Smooth muscle cell of bladder (primary cell): ENCODE results near the gene TM7SF2. TPM values are rescaled to one million over a fixed set of nuclear protein-coding genes. Genes with fewer than 3 reads are reported as not detected.

Experiments used
- total RNA-seq: library from RNA; depleted of rRNA; stranded (reverse); fragments of >200 nt; gene quantifications from 2 replicates; pipeline ENCODE4 v1.2.3, GENCODE V29; 2014

Gene TM7SF2
- total RNA-seq: 22.8 and 28.9 TPM in 2 replicates

DNA sequence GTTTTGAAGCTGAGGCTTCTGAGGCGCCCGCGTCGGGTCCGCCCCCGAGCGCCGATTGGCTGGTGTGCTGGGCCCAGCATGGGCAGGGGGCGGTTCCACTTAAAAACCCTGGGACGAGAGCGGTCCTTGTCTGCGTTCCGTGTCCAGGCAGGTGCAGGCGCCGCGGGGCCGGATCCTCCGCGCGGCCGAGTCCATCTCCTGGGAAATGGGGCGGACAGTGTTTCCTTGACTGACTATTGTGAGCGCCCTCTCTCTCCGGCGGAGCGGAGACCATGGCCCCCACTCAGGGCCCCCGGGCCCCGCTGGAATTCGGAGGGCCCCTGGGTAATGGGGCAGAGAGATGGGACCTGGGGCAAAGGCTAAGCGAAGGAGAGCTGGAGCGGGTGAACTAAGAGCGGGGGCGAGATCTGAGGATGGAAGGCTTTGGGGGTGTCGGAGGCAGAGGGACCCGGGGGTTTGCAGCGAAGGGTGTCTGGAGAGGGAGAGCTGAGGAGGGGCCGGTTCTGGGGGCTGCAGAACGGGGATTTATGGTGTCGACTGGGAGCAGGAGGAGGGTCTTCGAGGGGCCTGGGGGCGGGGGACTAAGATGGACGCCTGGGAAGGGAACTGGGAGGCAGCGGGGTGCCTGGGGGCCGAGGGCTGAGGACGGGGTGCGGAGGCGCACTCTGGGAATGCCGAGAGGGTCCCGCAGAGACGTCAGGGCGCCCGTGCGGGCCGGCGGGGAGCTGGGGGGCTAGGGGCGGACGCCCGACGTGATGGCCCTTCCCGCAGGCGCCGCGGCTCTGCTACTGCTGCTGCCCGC is at the start of gene TM7SF2:
Gene TM7SF2 (plus strand): TSS at position 129 of the 802 bp plus-strand sequence. CDS start 144 bp downstream, at position 273.

DNA sequence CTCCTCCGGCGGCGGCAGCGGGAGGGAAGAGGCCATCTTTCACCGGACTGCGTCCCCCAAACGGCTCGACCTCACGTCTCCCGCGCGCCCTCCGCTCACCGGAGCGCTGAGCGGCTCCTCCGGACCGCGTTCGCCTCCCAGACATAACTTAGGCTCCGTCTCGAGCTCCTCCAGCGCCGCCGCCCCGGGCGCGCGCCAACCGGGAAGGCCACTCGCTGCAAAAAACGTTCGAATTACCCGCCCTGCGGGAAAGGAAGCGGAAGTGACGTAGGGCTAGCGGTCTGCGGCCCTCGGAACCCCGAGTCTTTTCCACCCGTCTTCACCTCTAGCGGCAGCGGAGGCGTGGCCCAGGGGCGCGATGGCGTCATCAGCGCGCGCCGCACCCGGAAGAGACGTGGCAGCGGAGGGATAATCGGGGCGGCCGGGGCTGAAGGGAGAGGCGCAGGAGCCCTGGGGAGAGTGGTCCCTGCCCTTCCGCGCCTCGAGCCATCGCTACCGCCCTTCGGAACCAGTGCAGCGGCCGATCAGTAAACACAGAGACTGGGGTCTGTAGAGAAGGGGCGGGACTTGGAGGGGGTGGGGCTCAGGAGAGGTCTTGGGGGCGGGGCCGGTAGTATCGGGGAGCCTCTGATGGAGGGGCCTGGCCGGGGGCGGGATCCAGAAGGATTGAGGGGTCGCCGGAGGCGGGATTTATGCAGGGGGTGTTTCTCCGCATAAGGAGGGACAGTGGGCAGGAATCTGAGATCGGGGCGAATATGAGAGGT is 27.7 kb upstream of the TM7SF2 start, which contains the start of the genes CDCA5 and ZFPL1:
Gene CDCA5 (minus strand): TSS at position 207 of the 764 bp plus-strand sequence. CDS start 62 bp downstream, at position 145.
Gene ZFPL1 (plus strand): TSS at position 389 of the 764 bp plus-strand sequence. CDS start 477 bp downstream, outside the sequence.

DNA sequence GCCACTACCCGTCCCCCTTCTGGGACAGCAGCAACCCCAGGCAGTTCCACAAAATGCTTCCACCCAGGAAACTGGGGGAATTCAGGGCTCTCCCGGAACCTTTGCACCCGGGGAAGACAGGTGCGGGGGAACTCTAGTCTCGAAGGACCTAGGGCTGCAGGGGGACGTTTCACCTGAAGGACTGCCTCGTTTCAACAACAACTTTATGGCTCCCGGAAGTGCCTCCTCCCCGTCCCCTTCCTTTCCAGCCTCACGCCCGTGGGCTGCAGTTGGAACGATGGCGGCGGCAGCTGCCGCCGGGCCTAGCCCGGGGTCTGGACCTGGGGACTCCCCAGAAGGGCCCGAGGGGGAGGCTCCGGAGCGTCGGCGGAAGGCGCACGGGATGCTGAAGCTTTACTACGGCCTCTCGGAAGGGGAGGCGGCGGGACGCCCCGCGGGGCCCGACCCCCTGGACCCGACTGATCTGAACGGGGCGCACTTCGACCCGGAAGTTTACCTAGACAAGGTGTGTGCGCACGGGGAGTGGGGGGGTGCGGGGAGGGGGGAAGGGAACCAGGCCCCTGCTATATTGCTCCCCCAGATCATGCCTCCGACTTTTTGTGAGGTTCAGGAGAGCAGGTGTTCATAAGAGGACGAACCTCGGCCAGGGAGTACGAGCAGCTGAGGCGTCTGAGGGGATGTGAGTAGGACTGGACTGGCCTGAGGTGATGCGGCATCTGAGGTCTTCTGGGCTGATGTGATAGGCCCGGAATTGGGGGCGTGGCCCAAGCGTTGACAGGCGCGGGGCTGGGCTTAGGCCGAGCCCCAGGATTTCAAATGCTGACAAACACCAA is 15.5 kb upstream of the TM7SF2 start, which contains the start of gene VPS51:
Gene VPS51 (plus strand): TSS at position 241 of the 833 bp plus-strand sequence. CDS start 37 bp downstream, at position 278.

DNA sequence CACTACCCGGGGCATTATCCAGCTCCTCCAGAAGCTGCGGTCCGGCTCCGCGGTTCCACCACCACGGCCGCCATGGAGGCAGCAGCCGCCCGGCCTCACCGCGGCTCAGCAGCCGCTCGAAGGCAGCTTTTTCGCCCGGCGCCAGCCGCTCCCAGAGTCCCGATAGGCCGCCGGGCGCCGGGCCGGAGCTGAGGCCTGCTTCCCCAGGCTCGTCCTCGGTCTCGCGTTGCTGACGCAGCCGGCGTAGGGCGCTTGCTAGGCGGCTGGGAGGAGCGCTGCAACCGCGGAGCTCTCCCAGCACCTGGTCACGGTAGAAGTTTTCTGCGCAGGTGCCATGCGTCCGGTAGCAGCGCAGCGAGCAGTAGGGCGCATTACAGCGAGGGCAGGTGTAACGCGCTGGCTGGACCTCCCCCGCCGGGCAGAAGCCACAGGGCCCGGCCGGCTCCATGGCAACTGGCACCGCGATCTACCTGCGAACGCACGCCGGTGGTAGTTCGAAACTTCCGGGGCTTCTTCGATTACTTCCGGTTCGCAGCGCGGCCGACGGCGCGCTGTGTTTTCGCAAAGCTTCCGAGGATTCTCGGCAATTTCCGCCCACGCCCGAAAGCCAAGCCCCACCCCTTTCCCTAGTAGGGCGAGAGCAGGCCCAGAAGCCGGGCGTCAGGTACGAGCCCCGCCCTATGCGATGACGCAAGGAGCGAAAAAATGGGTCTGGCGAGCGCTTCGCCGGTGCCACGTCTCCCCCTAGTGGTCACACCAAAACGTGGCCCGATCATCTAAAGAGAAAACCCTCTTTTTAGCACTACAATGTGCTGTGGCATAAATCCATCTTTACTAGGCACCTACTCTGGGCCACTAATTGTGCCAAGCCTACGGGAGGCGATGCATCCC is 5.8 kb downstream of the TM7SF2 start, which contains the start of gene ZNHIT2:
Gene ZNHIT2 (minus strand): TSS at position 496 of the 891 bp plus-strand sequence. CDS start 48 bp downstream, at position 448.

DNA sequence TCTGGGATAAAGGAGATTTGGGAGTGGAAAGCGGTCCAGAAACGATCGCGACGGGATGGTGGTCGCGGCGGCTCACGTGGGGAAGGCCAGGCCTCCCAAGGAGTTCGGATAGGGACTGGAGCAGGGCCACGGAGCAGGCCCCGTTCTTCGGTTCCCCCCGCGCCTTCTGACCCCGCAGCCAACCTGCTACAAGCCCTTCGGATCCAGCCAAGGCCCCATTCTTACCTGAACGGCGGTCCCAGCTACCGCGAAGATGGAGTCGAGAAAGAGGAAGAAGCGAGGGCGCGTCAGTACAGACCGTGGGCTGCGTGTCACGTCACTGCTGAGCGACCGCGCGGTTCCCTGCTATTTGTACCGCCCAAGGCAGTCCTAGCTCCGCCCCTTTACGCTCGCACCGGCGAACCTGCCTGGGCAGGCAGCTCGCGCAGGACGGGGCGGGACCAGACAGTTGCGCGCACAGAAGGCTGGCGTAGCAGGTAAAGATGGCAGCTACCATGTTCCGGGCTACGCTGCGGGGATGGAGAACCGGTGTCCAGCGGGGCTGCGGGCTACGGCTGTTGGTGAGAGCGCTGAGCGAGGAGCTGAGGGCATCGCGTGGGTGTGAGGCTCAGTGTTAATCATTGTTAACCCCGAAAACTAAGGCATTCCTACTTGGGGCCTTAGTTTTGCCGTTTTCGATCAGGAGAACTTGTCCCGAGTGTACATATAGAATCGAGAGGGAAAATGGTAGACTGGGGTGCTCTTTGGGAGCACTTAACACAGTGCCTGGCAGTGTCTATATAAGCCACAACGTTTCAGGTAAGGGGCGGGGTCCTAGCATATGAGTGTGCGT is 10.4 kb downstream of the TM7SF2 start, which contains the start of the genes FAU and MRPL49:
Gene FAU (minus strand): TSS at position 270 of the 832 bp plus-strand sequence. CDS start 321 bp downstream, outside the sequence.
Gene MRPL49 (plus strand): TSS at position 457 of the 832 bp plus-strand sequence. CDS start 26 bp downstream, at position 483.

DNA sequence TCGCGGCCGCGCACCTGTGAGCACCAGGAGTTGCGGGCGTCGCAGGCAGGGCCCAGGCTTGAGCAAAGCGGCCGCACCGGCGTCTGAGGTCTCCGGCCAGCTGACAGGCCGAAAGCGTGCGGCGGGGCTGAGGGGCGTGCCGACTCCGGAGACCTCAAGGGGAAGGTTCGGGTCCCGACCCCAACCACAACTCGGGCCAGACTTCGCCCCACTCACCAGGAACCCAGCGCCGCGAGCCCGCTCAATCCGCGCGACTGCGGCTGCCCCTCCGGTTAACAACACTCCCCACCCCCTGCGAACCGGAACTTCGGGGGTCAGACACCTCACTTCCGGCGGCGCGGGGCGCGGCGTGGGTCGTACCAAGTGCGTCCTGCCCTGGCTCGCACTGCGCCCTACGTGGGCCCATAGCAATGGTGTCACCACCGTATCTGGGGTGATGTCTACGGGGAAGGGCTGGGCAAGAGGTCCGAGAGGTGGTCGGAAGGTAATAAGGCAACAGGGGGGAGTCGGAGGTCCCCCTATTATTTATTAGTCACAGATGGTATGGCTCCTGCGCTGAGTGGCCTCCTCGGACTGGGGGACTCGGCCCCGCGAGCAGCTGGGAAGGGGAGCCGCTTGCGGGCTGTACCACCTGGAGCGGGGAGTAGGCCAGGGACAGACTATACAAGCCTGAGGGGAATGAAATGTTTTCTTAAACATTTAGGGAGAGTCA is 22.7 kb downstream of the TM7SF2 start, which contains the start of gene SYVN1:
Gene SYVN1 (minus strand): TSS at position 280 of the 712 bp plus-strand sequence. CDS start 918 bp downstream, outside the sequence.

Other genes with a start within 250 kb of the TM7SF2 start
- gene EHD1, start 233.3 kb upstream of the TM7SF2 start, total RNA-seq: 48.1 and 54.9 TPM in 2 replicates
- 6.5 and 8.0 TPM in 2 replicates for gene ATG2A, start 194.7 kb upstream of the TM7SF2 start, total RNA-seq
- gene PPP2R5B, start 187.2 kb upstream of the TM7SF2 start, total RNA-seq: 6.7 and 11.2 TPM in 2 replicates
- not detected in 2 replicates for gene GPHA2, start 176.0 kb upstream of the TM7SF2 start, total RNA-seq
- not detected in 2 replicates for gene MAJIN, start 139.8 kb upstream of the TM7SF2 start, total RNA-seq
- 0.37 and 0.71 TPM in 2 replicates for gene BATF2, start 114.9 kb upstream of the TM7SF2 start, total RNA-seq
- 77.1 and 85.5 TPM in 2 replicates for gene ARL2, start 97.7 kb upstream of the TM7SF2 start, total RNA-seq
- gene SNX15, start 84.4 kb upstream of the TM7SF2 start, total RNA-seq: 4.8 and 6.9 TPM in 2 replicates
- 5.0 and 6.4 TPM in 2 replicates for gene SAC3D1, start 70.7 kb upstream of the TM7SF2 start, total RNA-seq
- 23.9 and 27.7 TPM in 2 replicates for gene NAALADL1, start 53.3 kb upstream of the TM7SF2 start, total RNA-seq
- gene CDCA5, start 27.8 kb upstream of the TM7SF2 start, total RNA-seq: 0.85 and 1.2 TPM in 2 replicates
- gene ZFPL1, start 27.6 kb upstream of the TM7SF2 start, total RNA-seq: 36.1 and 36.6 TPM in 2 replicates
- 150 and 176 TPM in 2 replicates for gene VPS51, start 15.7 kb upstream of the TM7SF2 start, total RNA-seq
- 6.3 and 7.5 TPM in 2 replicates for gene ZNHIT2, start 5.8 kb downstream of the TM7SF2 start, total RNA-seq
- gene FAU, start 10.3 kb downstream of the TM7SF2 start, total RNA-seq: 477 and 542 TPM in 2 replicates
- gene MRPL49, start 10.4 kb downstream of the TM7SF2 start, total RNA-seq: 34.8 and 41.3 TPM in 2 replicates
- gene SYVN1, start 22.6 kb downstream of the TM7SF2 start, total RNA-seq: 16.8 and 18.1 TPM in 2 replicates
- gene SPDYC, start 58.4 kb downstream of the TM7SF2 start, total RNA-seq: not detected in 2 replicates
- 65.3 and 72.6 TPM in 2 replicates for gene CAPN1, start 70.1 kb downstream of the TM7SF2 start, total RNA-seq
- 1.4 and 1.5 TPM in 2 replicates for gene POLA2, start 150.1 kb downstream of the TM7SF2 start, total RNA-seq
- 15.0 and 23.2 TPM in 2 replicates for gene CDC42EP2, start 203.0 kb downstream of the TM7SF2 start, total RNA-seq
- 26.5 and 27.7 TPM in 2 replicates for gene DPF2, start 222.0 kb downstream of the TM7SF2 start, total RNA-seq
- 0.14 and 0.18 TPM in 2 replicates for gene TIGD3, start 242.9 kb downstream of the TM7SF2 start, total RNA-seq